Ishikawa (cell line): ENCODE measurements around the gene RALGPS1.

Experiments used
- RAD21 ChIP-seq: IDR thresholded peaks from 2 replicates; pipeline ENCODE4 v1.6.1; 2012; ENCODE audit warnings: low read depth
- YY1 ChIP-seq: IDR thresholded peaks from 2 replicates; pipeline ENCODE4 v1.6.1; 2012; ENCODE audit warnings: low read depth
- TF ChIP-seq, protein P1 (sequence below): IDR thresholded peaks from 2 replicates; pipeline ENCODE4 v1.6.1; 2012; ENCODE audit warnings: low read depth, mild to moderate bottlenecking

DNA sequence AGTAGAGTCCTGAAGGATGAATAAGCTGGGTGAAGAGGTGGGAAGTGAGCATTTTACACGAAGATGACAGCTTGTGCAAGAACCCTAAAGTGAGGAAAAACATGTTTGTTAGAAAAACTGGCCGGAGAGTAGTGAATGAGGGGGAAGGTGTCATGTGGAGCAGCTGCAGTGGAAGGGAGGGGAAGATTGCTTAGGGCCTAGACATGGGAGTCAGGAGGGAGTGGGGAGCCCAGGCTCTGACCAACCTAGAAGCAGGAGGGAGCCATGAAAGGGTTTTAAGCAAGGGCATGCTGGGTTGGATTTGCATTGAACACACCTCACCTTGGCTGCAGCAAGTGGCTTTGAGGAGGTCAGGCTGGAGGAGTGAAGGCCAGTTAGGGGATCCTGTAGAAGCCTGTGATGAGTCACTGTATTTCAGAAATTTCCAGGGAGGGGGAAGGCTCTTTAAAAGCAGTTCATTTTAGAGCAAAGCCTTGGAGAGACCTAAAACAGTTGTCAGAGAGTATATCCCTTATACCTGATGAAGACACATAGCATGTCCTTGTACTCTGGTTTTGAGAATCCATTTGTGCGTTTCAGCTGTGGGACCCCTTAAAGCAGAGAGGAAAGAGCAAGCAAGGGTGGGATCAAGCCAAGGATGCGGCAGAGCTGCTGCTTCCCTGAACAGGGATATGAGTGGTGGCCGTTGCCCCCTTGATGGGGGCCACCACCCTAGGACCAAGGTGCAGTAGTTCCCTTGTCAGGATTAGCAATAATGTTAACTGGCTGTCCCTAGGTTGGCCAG lies 162.5 kb downstream of the RALGPS1 start:
- TF ChIP-seq, protein P1, sequence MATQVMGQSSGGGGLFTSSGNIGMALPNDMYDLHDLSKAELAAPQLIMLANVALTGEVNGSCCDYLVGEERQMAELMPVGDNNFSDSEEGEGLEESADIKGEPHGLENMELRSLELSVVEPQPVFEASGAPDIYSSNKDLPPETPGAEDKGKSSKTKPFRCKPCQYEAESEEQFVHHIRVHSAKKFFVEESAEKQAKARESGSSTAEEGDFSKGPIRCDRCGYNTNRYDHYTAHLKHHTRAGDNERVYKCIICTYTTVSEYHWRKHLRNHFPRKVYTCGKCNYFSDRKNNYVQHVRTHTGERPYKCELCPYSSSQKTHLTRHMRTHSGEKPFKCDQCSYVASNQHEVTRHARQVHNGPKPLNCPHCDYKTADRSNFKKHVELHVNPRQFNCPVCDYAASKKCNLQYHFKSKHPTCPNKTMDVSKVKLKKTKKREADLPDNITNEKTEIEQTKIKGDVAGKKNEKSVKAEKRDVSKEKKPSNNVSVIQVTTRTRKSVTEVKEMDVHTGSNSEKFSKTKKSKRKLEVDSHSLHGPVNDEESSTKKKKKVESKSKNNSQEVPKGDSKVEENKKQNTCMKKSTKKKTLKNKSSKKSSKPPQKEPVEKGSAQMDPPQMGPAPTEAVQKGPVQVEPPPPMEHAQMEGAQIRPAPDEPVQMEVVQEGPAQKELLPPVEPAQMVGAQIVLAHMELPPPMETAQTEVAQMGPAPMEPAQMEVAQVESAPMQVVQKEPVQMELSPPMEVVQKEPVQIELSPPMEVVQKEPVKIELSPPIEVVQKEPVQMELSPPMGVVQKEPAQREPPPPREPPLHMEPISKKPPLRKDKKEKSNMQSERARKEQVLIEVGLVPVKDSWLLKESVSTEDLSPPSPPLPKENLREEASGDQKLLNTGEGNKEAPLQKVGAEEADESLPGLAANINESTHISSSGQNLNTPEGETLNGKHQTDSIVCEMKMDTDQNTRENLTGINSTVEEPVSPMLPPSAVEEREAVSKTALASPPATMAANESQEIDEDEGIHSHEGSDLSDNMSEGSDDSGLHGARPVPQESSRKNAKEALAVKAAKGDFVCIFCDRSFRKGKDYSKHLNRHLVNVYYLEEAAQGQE = no peak
- TF ChIP-seq YY1 = no peak
- no peak for TF ChIP-seq RAD21
